Esophagus (tissue), 2 donors: ENCODE measurements around the gene TICAM2. TPM values are rescaled to one million over a fixed set of nuclear protein-coding genes. Genes with fewer than 3 reads are reported as not detected.

Source experiments
- H3K27ac ChIP-seq, 2 donors: one replicate each; pipeline ENCODE4 v1.5.1; 2013; ENCODE audit warnings: low read depth in 2 of 2, mild to moderate bottlenecking in 2 of 2, inconsistent platforms in 1 of 2, low read length in 1 of 2, moderate library complexity in 1 of 2
- H3K27me3 ChIP-seq, 2 donors: one replicate each; pipeline ENCODE4 v1.6.1; 2013; ENCODE audit warnings: low read length in 2 of 2, control low read depth in 1 of 2, mild to moderate bottlenecking in 1 of 2; ENCODE audit not compliant: insufficient read depth in 2 of 2, control insufficient read depth in 1 of 2
- H3K36me3 ChIP-seq, 2 donors: one replicate each; pipeline ENCODE4 v1.6.1; 2013; ENCODE audit warnings: low read length in 1 of 2; ENCODE audit not compliant: control insufficient read depth in 2 of 2, insufficient read depth in 2 of 2
- H3K4me1 ChIP-seq, 2 donors: one replicate each; pipeline ENCODE4 v1.6.1; 2013; ENCODE audit warnings: low read length in 1 of 2; ENCODE audit not compliant: control insufficient read depth in 2 of 2, insufficient read depth in 2 of 2
- H3K4me3 ChIP-seq, 2 donors: one replicate each; pipeline ENCODE4 v1.5.1; 2013; ENCODE audit warnings: low read length in 2 of 2, mild to moderate bottlenecking in 2 of 2, low read depth in 1 of 2, moderate library complexity in 1 of 2
- H3K9me3 ChIP-seq, 2 donors: one replicate each; pipeline ENCODE4 v1.6.1; 2013; ENCODE audit warnings: mild to moderate bottlenecking in 2 of 2, low read depth in 1 of 2, low read length in 1 of 2, moderate library complexity in 1 of 2; ENCODE audit not compliant: control insufficient read depth in 2 of 2, insufficient read depth in 1 of 2
- WGBS, 2 donors: extraction: QIAGEN DNeasy Blood & Tissue Kit; methylation state at CpG; one replicate each; pipeline ENCODE4 v1.1.7; 2013; 5-methylcytosine and 5-hydroxymethylcytosine counted together
- polyA plus RNA-seq, 2 donors: library from polyadenylated mRNA; stranded (reverse); fragments of 200-250 nt; gene quantifications; one replicate each; pipeline ENCODE4 v1.2.3, GENCODE V29; 2013
- donor health status: healthy with polysubstance abuse.
- donor health status: Bipolar disorder and iron deficiency.

Gene TICAM2
- polyA plus RNA-seq, 2 donors = 0.69 to 1.0 TPM

DNA sequence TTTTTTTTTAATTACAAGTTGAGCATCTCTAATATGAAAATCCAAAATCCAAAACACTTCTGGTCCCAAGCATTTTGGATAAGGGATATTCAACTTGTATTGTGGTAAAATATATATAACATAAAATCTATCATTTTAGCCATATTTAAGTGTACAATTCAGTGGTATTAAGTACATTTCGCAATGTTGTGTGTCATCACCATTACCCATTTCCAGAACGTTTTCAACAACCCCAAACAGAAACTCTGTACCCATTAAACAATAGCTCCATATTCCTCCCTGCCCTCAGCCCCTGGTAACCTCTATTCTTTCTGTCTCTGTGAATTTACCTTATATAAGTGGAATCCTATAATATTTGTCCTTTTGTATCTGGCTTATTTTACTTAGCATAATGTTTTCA lies 24.9 kb downstream of the TICAM2 start:
- H3K27ac ChIP-seq = no peak overlapping the region
- H3K4me1 ChIP-seq = no peaks in the 10 kb centered on the region
- H3K4me3 ChIP-seq = no peak overlapping the region
- 63 to 74% methylated on average over 2 of the region's 2 CpGs for WGBS, 2 donors
- no peaks in the 10 kb centered on the region for H3K36me3 ChIP-seq
- H3K27me3 ChIP-seq = no peaks in the 10 kb centered on the region
- H3K9me3 ChIP-seq = no peaks in the 10 kb centered on the region

DNA sequence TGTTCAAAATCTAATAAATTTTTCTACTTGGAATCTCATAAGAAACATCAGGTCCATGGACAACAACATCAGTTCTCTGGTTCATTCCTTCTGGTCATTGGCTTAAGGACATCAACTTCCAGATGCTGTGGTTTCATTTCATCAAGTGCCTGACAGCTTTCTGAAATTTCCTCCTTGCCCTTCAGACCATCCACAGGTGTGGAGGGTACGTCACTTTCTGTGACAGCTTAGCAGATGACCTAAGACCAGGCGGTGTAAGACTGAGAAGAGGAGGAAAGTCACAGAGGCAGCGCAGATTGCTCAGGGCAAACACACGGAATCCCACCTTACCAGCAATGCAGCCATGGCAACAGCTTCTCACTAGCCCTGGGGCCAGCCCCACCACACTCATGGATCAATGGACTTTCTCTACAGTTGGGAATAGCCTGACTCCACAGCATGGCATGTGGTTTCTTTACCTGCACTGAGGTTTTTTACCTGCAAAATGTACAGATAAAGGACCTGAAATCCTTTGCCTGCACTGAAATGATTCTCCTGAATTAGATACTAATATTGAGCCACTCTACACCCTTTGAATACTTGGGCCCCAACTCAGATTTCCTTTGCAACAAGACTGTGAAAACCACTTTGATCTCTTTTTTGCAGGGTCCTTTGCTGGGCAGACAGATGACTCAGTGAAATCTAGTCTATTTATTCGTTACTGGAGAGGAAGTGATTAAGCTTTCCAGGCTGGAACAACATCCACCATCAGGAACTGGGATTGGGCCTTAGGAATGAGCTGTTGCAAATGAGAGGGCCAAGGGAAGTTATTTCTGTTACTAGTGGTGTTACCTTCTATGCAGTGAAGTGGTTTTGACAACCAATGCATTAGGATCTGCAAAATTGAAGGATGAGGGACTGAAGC lies 26.9 kb downstream of the TICAM2 start:
- 80% methylated on average over 5 of the region's 5 CpGs for WGBS, 2 donors
- Histone ChIP-seq H3K27me3 (no peaks in the 10 kb centered on the region), H3K9me3 (no peaks in the 10 kb centered on the region), H3K4me3 (no peak overlapping the region), H3K36me3 (no peaks in the 10 kb centered on the region), H3K27ac (no peak overlapping the region), H3K4me1 (no peaks in the 10 kb centered on the region)

DNA sequence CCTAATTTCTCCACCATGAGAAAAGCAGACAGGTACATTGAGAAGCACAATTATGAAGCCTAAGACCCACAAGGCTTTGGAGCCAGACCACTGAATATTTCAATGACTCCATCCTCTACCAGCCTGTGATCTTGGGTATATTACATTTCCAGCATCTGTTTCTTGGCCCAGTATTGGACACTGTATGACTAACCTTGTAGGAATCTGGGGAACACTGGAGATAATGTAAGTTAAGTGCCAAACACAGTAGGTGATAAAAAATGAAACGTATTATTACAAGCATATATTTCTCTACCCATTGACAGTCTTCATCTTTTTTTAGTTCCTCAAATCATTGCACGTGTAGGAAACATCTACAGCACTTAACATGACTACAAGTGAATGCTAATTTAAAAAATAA lies 29.1 kb downstream of the TICAM2 start:
- Histone ChIP-seq H3K27me3 (no peaks in the 10 kb centered on the region), H3K4me3 (no peak overlapping the region), H3K27ac (no peak overlapping the region), H3K4me1 (no peaks in the 10 kb centered on the region), H3K9me3 (no peaks in the 10 kb centered on the region), H3K36me3 (no peaks in the 10 kb centered on the region)
- WGBS, 2 donors = 69 to 70% methylated on average over 2 of the region's 2 CpGs

DNA sequence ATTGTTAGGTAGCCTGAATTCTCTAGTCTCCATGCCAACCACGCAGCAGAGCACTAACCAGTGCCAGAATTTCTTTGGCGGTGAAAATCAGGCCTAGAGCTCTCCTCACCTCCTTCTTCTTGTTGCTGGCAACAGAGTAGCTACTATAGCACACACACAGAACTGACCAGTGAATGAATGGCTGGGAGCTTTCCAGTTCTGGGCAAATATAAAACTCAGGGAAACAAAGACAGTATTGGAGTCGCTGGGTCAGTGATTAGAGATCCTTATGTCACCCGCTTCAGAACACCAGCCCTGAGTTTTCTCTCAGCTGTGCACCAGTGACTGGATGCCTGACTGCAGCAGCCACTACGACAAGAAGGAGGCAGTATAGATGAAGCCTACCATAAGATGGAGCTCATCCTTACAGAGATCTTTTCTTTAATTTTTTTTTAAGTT lies 30.8 kb downstream of the TICAM2 start:
- no peaks in the 10 kb centered on the region for H3K4me1 ChIP-seq
- 70 to 78% methylated on average over 5 of the region's 5 CpGs for WGBS, 2 donors
- no peak overlapping the region for H3K4me3 ChIP-seq
- H3K9me3 ChIP-seq = no peaks in the 10 kb centered on the region
- no peaks in the 10 kb centered on the region for H3K27me3 ChIP-seq
- no peak overlapping the region for H3K27ac ChIP-seq
- H3K36me3 ChIP-seq = no peaks in the 10 kb centered on the region

DNA sequence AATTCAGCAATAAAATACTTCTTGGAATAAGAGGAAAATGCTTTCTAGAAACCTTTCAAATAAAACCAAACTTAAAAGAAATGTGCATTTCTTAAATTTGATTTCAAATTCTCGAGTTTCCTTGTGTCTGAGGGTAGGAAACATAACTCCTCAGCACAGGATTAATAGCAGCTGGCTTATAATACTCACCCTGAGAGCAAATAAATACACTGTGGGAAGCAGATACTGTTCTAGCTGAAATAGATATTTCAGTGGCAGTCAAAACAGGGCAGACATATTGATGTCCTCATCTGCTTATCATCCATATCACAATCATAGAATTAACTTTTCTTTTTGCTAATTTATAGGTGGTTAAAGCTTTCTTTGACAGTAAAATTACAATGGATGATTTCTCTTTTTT lies 33.6 kb downstream of the TICAM2 start:
- no peak overlapping the region for H3K27ac ChIP-seq
- no peaks in the 10 kb centered on the region for H3K4me1 ChIP-seq
- H3K36me3 ChIP-seq = no peaks in the 10 kb centered on the region
- H3K4me3 ChIP-seq = no peak overlapping the region
- WGBS, 2 donors = 77 to 80% methylated on average over 1 of the region's 1 CpG
- no peaks in the 10 kb centered on the region for H3K27me3 ChIP-seq
- H3K9me3 ChIP-seq = no peaks in the 10 kb centered on the region

DNA sequence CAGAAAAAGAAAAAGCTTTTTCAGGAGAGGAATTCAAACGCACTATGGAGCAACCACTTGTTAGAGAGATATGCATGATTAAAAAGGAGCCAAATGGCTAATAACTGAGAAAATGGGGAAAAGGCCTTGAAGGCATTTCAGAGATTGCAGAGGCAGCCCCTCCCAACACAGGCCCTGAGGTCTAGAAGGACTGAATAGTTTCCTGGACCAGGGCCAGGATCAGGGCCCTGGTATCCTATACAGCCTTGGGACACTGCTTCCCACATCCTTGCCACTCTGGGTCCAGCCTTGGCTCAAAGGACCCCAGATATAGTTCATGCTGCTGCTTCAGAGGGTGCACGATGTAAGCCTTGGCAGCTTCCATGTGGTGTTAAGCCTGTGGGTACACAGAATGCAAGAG lies 37.0 kb downstream of the TICAM2 start:
- Histone ChIP-seq H3K27me3 (no peaks in the 10 kb centered on the region), H3K4me1 (peaks cover 0 to 4% of the 10 kb centered on the region in 2 donors), H3K36me3 (no peaks in the 10 kb centered on the region), H3K4me3 (no peak overlapping the region), H3K9me3 (no peaks in the 10 kb centered on the region), H3K27ac (no peak overlapping the region)
- WGBS, 2 donors = 48 to 63% methylated on average over 2 of the region's 2 CpGs

DNA sequence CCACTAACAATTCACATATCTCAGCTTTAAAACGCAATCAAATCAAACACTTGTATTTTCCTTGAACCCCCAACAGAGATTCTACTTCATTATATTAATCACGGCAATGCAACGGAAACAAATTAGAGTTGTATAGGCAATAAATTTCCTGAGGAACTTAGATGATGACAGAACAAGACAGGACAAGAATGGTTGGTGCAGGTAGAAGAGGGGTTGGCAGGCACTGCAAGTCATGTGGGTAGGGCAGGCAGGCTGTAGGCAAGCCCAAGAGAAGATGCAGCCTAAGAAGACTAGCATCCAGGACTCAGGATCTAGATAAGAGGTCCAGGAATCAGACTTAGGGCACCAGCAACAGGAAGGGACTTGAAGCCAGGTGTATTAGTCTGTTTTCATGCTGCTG lies 41.1 kb downstream of the TICAM2 start:
- Histone ChIP-seq H3K4me3 (no peak overlapping the region), H3K9me3 (no peaks in the 10 kb centered on the region), H3K27ac (no peak overlapping the region), H3K27me3 (no peaks in the 10 kb centered on the region), H3K36me3 (no peaks in the 10 kb centered on the region), H3K4me1 (peaks cover 0 to 6% of the 10 kb centered on the region in 2 donors)
- 53 to 70% methylated on average over 3 of the region's 3 CpGs for WGBS, 2 donors

DNA sequence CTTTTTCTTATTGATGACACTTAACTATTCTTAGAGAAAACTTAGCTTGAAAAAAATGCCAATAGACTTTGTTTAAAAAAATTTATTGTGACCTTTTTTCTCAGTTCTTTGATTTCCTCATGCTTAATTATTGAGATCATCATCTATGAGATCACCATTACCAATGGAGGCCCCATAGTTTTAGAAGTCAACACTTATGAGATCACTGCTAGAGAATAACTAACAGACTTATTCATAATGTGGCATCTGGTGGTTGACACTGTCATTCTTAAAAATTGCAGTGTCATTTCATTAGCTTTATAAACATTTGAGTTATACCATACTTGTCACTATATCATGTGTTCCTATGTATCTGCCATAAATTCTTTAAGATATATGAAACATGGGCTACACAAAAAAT lies 42.8 kb downstream of the TICAM2 start:
- Histone ChIP-seq H3K4me3 (no peak overlapping the region), H3K36me3 (no peaks in the 10 kb centered on the region), H3K27ac (no peak overlapping the region)

DNA sequence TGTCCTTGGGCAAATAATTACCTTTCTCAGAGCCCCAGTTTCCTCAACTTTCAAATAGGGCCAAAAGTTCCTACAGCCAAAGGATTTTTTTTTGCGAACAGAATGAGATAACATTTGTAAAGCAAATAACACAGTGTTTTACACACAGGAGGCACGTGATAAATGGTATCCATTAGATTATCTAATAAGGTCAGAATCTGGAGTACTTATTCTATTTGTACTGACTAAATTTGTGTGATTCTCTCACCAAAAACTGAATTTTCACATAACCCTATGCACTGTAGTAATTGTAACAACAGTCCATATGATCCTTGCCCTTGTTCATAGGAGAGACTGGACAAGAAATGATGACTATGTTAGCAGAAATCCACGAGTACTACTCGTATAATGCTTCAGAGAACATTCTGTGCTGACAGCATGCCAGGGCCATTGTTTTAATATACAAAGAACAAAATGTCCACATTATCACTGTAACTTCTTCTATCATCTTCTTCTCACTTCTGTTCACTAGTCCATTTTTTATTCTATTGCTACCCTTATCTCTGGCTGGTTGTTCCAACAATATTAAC lies 43.8 kb downstream of the TICAM2 start:
- Histone ChIP-seq H3K36me3 (no peaks in the 10 kb centered on the region), H3K27me3 (no peaks in the 10 kb centered on the region), H3K4me1 (peaks cover 0 to 6% of the 10 kb centered on the region in 2 donors), H3K27ac (peak overlapping the region in 1 of 2 donors; percentile 40), H3K9me3 (no peaks in the 10 kb centered on the region), H3K4me3 (no peak overlapping the region)
- WGBS, 2 donors = 69 to 70% methylated on average over 4 of the region's 4 CpGs

More for the DNA sequence above, 42.8 kb downstream of the TICAM2 start:
- no peaks in the 10 kb centered on the region for H3K27me3 ChIP-seq
- peaks cover 0 to 6% of the 10 kb centered on the region in 2 donors for H3K4me1 ChIP-seq
- no peaks in the 10 kb centered on the region for H3K9me3 ChIP-seq
